Fibroblast of mammary gland (primary cell): Measurements from ENCODE around the gene FOXP4.
A peak's percentile ranks its signal among the peaks of the same experiment; 100 is the strongest.

Experiments used
- DNase-seq: peaks from one replicate; pipeline ENCODE4 v3.0.0-alpha.2; 2010; ENCODE audit warnings: low read depth
- H3K4me3 ChIP-seq: 2 replicates; pipeline ENCODE4 v1.5.1; 2011; ENCODE audit warnings: low read depth, mild to moderate bottlenecking, low read length, moderate library complexity; ENCODE audit not compliant: control insufficient read depth
- TF ChIP-seq, protein P1 (sequence below): conservative IDR thresholded peaks from 2 replicates; pipeline ENCODE4 v1.5.1; 2011; ENCODE audit warnings: low read depth, low read length, inconsistent platforms; ENCODE audit not compliant: control insufficient read depth, insufficient read depth

FOXP4 gene

DNA sequence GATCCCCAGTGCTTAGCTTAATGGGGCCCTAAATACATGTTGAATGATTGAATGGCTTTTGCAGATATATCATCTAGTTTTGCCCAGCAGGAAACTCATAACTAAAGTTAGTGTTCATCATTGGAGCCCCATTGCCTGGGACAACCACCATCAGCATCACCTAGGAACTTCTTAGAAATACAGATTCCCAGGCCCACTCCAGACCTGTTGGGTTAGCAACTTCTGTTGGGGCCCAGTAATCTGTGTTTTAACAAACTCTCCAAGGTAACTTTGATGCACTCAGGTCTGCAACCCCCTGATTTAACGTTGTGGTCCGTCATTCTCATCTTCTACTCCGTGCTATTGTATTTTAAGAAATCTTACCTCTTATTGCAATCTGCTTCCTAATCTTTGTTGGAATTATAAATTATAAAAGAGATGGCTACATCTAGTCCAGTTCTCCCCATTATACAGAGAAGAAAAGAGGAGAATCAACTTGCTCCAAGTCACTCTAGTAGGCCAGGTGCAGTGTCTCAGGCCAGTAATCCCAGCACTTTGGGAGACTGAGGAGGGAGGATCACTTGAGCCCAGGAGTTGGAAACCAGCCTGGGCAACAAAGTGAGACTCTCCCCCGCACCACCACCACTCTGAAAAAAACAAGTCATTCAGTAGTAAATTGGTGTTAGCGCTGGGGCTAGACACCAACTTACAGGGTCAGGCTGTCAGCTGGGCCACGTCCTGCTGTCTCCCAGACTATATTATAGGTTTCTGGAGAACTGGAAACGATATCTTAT, 13.7 kb downstream of the FOXP4 start:
- H3K4me3 ChIP-seq = peak overlapping the region; percentile 67
- no peak for DNase-seq
- TF ChIP-seq, protein P1, sequence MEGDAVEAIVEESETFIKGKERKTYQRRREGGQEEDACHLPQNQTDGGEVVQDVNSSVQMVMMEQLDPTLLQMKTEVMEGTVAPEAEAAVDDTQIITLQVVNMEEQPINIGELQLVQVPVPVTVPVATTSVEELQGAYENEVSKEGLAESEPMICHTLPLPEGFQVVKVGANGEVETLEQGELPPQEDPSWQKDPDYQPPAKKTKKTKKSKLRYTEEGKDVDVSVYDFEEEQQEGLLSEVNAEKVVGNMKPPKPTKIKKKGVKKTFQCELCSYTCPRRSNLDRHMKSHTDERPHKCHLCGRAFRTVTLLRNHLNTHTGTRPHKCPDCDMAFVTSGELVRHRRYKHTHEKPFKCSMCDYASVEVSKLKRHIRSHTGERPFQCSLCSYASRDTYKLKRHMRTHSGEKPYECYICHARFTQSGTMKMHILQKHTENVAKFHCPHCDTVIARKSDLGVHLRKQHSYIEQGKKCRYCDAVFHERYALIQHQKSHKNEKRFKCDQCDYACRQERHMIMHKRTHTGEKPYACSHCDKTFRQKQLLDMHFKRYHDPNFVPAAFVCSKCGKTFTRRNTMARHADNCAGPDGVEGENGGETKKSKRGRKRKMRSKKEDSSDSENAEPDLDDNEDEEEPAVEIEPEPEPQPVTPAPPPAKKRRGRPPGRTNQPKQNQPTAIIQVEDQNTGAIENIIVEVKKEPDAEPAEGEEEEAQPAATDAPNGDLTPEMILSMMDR = no peak

- peak overlapping the region; percentile 67 for H3K4me3 ChIP-seq
- TF ChIP-seq, protein P1 = no peak
- peak; percentile 38 for DNase-seq
Measured at GRCh38 chr6:41560431-41561192, 14.4 kb downstream of the FOXP4 start.

GRCh38 chr6:41561416-41561815, 15.2 kb downstream of the FOXP4 start:
- TF ChIP-seq, protein P1 = no peak
- no peak for DNase-seq
- H3K4me3 ChIP-seq = no peak overlapping the region

- DNase-seq = no peak
- H3K4me3 ChIP-seq = no peak overlapping the region
- TF ChIP-seq, protein P1 = no peak
Measured at GRCh38 chr6:41561931-41562911, 16.0 kb downstream of the FOXP4 start.

GRCh38 chr6:41563060-41563776, 17.0 kb downstream of the FOXP4 start:
- DNase-seq = no peak
- TF ChIP-seq, protein P1 = no peak
- H3K4me3 ChIP-seq = no peak overlapping the region
